ENCODE measurements around the gene ABCC4.

Gene ABCC4

DNA sequence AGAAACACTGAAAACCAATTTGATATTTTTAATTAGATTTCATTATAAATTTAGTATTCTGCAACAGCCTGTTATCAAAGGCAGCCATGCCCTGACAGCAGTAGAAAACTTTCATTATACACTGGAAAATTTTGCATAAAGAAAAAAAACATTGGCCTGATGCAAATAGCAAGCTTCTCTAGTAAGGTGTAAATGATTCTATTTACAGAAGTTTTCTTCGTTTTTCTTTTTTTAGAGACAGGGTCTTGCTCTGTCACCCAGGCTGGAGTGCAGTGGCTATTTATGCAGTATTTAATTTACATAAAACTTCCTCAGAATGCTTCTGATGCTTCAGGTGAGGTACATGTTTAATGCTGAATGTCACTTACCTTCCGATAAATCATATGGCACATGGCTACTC is 67.0 kb downstream of the ABCC4 start:
- CTCF ChIA-PET, result no interaction called here
- POLR2A ChIA-PET, result no interaction called here
- no peak for DNase-seq (ENCODE audit: extremely low spot score)
- TF ChIP-seq CTBP1 (IDR thresholded peaks at IDR 0.05; ENCODE audit: borderline replicate concordance) (no peak), FOXK2 (IDR thresholded peaks at IDR 0.05) (no peak), NFRKB (IDR thresholded peaks at IDR 0.05) (no peak), ELF4 (IDR thresholded peaks at IDR 0.05) (no peak), FOXA1 (IDR thresholded peaks at IDR 0.05) (no peak), LEF1 (IDR thresholded peaks at IDR 0.05; ENCODE audit: borderline replicate concordance) (no peak), L3MBTL2 (conservative IDR thresholded peaks at IDR 0.05) (no peak), PKNOX1 (IDR thresholded peaks at IDR 0.05) (no peak), BHLHE40 (IDR thresholded peaks at IDR 0.05; ENCODE audit: borderline replicate concordance) (no peak), ZNF384 (IDR thresholded peaks at IDR 0.05) (no peak), TARDBP (IDR thresholded peaks at IDR 0.05) (no peak), ARNT (IDR thresholded peaks at IDR 0.05) (no peak), FOXM1 (IDR thresholded peaks at IDR 0.05; ENCODE audit: borderline replicate concordance) (no peak), SP1 (IDR thresholded peaks at IDR 0.05) (no peak), SUZ12 (IDR thresholded peaks at IDR 0.05) (no peak)

DNA sequence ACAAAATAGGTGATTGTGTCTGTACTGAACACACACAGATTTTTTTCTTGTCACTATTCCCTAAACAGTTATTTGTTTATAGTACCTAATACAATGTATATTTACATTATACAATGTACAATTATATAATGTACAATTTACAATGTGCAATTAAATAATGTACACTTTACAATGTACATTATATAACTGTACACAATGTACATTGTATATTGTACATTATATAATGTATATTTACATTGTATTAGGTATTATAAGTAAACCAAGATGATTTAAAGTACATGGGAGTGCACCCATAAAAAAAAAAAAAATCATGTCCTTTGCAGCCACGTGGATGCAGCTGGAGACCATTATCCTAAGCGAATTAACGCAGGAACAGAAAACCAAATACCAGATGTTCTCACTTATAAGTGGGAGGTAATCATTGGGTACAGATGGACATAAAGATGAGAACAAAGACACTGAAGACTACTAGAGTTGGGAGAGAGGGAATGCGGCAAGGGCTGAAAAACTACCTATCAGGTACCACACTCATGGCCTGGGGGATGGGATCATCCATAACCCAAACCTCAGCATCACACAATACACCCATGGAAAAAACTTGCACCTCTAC is 68.1 kb downstream of the ABCC4 start:
- POLR2A ChIA-PET, result no interaction called here
- CTCF ChIA-PET, result no interaction called here
- no peak for DNase-seq (ENCODE audit: extremely low spot score)
- TF ChIP-seq FOXM1 (IDR thresholded peaks at IDR 0.05; ENCODE audit: borderline replicate concordance), result no peak
- no peak for TF ChIP-seq NFRKB (IDR thresholded peaks at IDR 0.05)
- TF ChIP-seq SP1 (IDR thresholded peaks at IDR 0.05), result no peak
- TF ChIP-seq ZNF384 (IDR thresholded peaks at IDR 0.05), result no peak
- TF ChIP-seq LEF1 (IDR thresholded peaks at IDR 0.05; ENCODE audit: borderline replicate concordance), result no peak
- no peak for TF ChIP-seq CTBP1 (IDR thresholded peaks at IDR 0.05; ENCODE audit: borderline replicate concordance)
- TF ChIP-seq ARNT (IDR thresholded peaks at IDR 0.05), result no peak
- no peak for TF ChIP-seq ELF4 (IDR thresholded peaks at IDR 0.05)
- no peak for TF ChIP-seq PKNOX1 (IDR thresholded peaks at IDR 0.05)
- no peak for TF ChIP-seq BHLHE40 (IDR thresholded peaks at IDR 0.05; ENCODE audit: borderline replicate concordance)
- TF ChIP-seq HDGF (IDR thresholded peaks at IDR 0.05; ENCODE audit: borderline replicate concordance), result no peak
- no peak for TF ChIP-seq FOXA1 (IDR thresholded peaks at IDR 0.05)
- no peak for TF ChIP-seq FOXK2 (IDR thresholded peaks at IDR 0.05)
- TF ChIP-seq TARDBP (IDR thresholded peaks at IDR 0.05), result no peak
- no peak for TF ChIP-seq SUZ12 (IDR thresholded peaks at IDR 0.05)
- no peak for TF ChIP-seq L3MBTL2 (conservative IDR thresholded peaks at IDR 0.05)

DNA sequence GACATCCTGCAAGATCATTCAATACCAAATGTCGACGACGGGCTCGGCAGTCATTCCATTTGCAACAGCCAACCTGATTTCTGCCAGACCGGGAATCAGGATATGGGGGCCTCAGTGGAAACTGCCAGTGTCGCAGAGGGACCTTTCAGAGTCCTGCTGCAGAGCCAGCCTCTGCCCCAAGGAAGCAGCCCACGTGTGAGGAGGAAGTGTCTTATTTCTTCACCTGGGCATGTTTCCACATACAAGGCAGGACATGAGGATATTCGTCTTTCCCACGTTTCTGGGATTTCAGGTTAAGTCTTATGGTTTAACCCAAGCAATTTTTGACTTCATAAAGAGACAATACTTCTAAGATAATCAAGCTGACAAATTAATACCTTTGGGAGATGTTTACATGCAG is 69.9 kb downstream of the ABCC4 start:
- ChIA-PET CTCF (no interaction called here), POLR2A (no interaction called here)
- TF ChIP-seq FOXK2 (IDR thresholded peaks at IDR 0.05), result no peak
- no peak for TF ChIP-seq ZNF384 (IDR thresholded peaks at IDR 0.05)
- no peak for TF ChIP-seq NFRKB (IDR thresholded peaks at IDR 0.05)
- TF ChIP-seq LEF1 (IDR thresholded peaks at IDR 0.05; ENCODE audit: borderline replicate concordance), result no peak
- TF ChIP-seq SUZ12 (IDR thresholded peaks at IDR 0.05), result no peak
- no peak for TF ChIP-seq ARNT (IDR thresholded peaks at IDR 0.05)
- no peak for TF ChIP-seq PKNOX1 (IDR thresholded peaks at IDR 0.05)
- no peak for TF ChIP-seq L3MBTL2 (conservative IDR thresholded peaks at IDR 0.05)
- TF ChIP-seq FOXA1 (IDR thresholded peaks at IDR 0.05), result no peak
- TF ChIP-seq BHLHE40 (IDR thresholded peaks at IDR 0.05; ENCODE audit: borderline replicate concordance), result no peak
- TF ChIP-seq HDGF (IDR thresholded peaks at IDR 0.05; ENCODE audit: borderline replicate concordance), result no peak
- TF ChIP-seq ELF4 (IDR thresholded peaks at IDR 0.05), result no peak
- TF ChIP-seq CTBP1 (IDR thresholded peaks at IDR 0.05; ENCODE audit: borderline replicate concordance), result no peak
- no peak for DNase-seq (ENCODE audit: extremely low spot score)

DNA sequence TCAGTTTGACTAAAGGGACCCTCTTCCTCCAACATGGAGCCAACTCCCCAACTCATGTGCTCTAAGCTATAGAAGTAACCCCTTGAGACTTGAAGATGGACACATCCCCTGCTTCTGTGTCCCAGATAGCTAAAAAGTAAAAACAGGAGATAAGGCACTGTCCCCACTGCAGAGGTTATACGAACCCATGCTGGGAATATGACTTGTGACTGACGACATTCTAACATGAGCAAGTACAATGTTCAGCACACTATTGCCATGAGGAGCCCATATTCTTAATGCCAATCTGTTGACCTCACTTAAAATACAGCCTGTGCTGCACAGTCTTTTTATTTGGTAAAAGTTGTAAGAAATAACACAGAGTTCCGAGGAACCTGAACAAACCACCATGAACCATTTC is 71.4 kb downstream of the ABCC4 start:
- POLR2A ChIA-PET, result no interaction called here

More for the DNA sequence above, 71.4 kb downstream of the ABCC4 start:
- CTCF ChIA-PET, result no interaction called here
- TF ChIP-seq L3MBTL2 (conservative IDR thresholded peaks at IDR 0.05) (no peak), HDGF (IDR thresholded peaks at IDR 0.05; ENCODE audit: borderline replicate concordance) (no peak), NFRKB (IDR thresholded peaks at IDR 0.05) (no peak), PKNOX1 (IDR thresholded peaks at IDR 0.05) (no peak), FOXK2 (IDR thresholded peaks at IDR 0.05) (no peak), CTBP1 (IDR thresholded peaks at IDR 0.05; ENCODE audit: borderline replicate concordance) (no peak), ZNF384 (IDR thresholded peaks at IDR 0.05) (no peak), FOXA1 (IDR thresholded peaks at IDR 0.05) (no peak), BHLHE40 (IDR thresholded peaks at IDR 0.05; ENCODE audit: borderline replicate concordance) (no peak), SP1 (IDR thresholded peaks at IDR 0.05) (no peak), SUZ12 (IDR thresholded peaks at IDR 0.05) (no peak), TARDBP (IDR thresholded peaks at IDR 0.05) (no peak), ARNT (IDR thresholded peaks at IDR 0.05) (no peak), ELF4 (IDR thresholded peaks at IDR 0.05) (no peak), LEF1 (IDR thresholded peaks at IDR 0.05; ENCODE audit: borderline replicate concordance) (no peak), FOXM1 (IDR thresholded peaks at IDR 0.05; ENCODE audit: borderline replicate concordance) (no peak)
- no peak for DNase-seq (ENCODE audit: extremely low spot score)

Data from HEK293T (cell line).